GM20000 (cell line): ENCODE measurements around the gene TMEM31.

Experiments
- DNase-seq: peaks from one replicate; pipeline ENCODE4 v3.0.0; 2012; ENCODE audit warnings: low spot score
- TF ChIP-seq, protein P1 (sequence below): IDR thresholded peaks from 2 replicates; pipeline ENCODE4 v1.5.1; 2012; ENCODE audit warnings: mild to moderate bottlenecking, control low read depth; ENCODE audit errors: extremely low read depth, missing control alignments

Gene TMEM31

DNA sequence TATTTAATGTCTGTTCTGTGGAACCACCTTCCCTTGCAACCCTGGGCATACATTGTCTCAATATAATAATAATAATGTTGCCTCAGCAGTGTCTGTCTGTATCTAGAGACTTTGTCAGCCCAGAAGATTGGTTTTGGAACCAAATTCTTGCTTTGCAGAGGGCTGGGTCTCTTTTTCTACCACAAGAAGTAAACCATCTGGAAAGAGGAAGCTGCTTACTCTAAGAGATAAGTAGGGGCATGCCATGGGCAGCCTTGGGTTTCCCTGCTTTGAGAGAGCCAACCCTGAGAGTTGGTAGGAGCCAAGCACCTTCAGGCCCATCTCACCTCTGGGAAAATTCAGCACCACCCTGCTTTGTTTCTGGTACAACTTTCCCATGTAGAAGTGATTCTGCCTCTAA lies 27.0 kb downstream of the TMEM31 start:
- no peak for DNase-seq
- TF ChIP-seq, protein P1, sequence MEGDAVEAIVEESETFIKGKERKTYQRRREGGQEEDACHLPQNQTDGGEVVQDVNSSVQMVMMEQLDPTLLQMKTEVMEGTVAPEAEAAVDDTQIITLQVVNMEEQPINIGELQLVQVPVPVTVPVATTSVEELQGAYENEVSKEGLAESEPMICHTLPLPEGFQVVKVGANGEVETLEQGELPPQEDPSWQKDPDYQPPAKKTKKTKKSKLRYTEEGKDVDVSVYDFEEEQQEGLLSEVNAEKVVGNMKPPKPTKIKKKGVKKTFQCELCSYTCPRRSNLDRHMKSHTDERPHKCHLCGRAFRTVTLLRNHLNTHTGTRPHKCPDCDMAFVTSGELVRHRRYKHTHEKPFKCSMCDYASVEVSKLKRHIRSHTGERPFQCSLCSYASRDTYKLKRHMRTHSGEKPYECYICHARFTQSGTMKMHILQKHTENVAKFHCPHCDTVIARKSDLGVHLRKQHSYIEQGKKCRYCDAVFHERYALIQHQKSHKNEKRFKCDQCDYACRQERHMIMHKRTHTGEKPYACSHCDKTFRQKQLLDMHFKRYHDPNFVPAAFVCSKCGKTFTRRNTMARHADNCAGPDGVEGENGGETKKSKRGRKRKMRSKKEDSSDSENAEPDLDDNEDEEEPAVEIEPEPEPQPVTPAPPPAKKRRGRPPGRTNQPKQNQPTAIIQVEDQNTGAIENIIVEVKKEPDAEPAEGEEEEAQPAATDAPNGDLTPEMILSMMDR = no peak

DNA sequence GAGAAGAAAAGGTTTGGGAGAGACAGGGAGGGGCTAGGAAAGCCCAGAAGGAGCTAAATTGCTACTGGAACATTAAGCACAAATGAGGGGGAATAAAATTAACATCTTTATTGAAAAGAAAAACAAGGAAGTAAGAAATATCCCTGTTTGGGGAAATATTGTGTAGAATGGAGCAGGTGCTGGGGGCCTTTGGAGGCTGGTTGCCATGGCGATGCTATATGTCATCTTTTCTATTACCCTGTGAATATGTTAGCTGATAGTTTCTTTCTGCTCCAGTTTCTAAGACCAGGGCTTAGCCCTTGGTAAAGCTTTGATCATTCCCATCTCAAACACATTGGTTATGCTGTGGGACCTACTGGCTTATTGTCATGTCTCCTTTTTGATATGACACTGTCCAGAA lies 28.7 kb downstream of the TMEM31 start:
- no peak for DNase-seq
- TF ChIP-seq, protein P1 = no peak

DNA sequence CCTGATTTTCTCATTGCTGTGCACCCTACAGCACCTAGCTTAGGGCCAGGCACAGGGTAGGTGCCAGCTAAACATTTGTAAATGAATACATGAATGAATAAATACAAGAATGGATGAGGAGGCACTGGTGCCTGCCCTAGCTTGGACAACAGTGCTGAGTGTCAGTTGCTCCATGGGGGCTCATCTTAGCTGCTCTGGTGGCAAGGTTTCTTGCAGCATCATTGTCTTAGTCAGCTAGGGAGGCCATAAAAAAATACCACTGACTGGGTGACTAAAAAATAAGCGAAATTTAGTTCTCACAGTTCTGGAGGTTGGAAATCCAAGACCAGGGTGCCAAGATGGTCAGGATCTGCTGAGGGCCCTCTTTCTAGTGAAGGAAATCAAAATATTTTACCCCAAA lies 31.2 kb downstream of the TMEM31 start:
- no peak for DNase-seq
- TF ChIP-seq, protein P1 = no peak

DNA sequence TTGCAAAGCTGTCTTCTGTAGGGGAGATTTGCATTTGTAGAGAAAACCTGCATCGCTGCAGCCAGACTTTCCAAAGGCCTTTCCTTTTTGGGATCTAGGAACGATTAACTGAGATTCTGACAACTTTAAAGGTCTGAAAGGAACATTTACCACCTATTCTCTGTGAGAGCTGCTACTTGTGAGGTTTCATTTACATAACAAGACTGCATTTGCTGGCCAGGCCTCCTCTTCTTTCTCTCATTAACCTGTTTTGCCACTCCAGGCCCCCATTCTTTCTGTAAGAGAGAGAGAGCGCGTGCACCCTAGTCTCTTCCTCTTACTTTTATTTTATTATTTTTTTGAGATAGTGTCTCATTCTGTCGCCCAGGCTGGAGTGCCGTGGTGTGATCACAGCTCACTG lies 31.6 kb downstream of the TMEM31 start:
- no peak for DNase-seq
- TF ChIP-seq, protein P1 = no peak

DNA sequence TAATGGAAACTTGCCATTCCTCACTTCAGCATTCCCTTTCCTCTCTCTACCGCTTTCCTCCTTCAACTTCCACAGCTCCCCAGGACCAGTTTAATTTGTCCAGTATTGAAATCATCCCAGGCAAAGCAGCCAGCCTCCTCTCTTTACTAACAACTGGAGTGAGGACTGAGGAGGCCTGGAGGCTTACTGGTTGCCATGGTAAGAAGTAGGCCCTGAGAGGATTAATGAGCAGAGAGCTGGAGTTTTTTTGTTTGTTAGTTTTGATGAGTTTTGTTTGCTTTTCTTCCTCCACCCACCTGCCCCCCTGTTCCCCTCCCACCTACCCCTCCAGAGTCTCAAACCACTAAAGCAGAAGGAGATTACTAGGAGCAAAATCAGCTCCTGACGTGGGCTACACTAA lies 36.5 kb downstream of the TMEM31 start:
- no peak for DNase-seq
- TF ChIP-seq, protein P1 = no peak

DNA sequence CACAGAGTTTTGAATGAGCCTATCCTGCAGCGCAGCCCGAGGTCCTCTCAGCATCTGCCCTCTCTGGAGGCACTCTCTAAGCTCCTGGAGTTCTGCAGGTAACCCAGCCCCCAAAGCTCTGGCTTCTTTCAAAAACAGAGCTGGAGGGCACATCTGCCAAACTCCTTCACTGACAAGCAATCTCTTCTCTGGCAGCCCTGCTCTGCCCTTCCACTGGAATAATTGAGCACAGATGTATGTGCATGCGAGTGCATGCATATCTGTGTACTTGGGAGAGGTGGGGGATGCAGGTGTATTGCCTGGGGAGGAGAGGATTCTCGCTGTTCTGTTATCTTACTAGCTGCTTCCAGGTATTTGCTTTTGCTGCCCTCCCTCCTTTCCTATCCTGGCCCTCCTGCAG lies 43.7 kb downstream of the TMEM31 start:
- no peak for DNase-seq
- TF ChIP-seq, protein P1 = no peak

DNA sequence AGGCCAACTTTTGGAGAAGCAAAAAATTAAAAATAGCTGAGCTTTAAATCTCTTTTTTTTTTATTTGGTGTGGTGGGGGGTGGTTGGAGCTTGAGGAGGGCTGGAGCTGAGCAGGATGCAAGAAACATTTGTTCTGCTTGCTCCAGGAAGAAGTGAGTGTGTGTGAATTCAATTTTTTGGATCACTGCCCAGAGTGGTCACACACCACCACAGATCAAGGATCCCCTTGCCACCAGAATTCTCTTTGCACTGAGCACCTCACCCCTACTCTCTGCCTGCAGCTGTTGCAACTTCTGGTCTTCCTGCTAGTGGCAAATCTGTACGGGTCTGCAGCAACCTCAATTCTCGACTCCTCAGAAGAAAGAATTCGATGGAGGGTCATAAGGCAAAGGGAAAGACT lies 46.0 kb downstream of the TMEM31 start:
- no peak for DNase-seq
- TF ChIP-seq, protein P1 = no peak
